HEK293T (cell line): ENCODE results near the gene GALNT15.
A peak's percentile ranks its signal among the peaks of the same experiment; 100 is the strongest.

Experiments
- CTCF ChIA-PET: fragments of 350-600 bp; formaldehyde crosslinking; extraction: SDS; loops from one replicate; lab custom pipeline; 2021; ENCODE audit warnings: antibody characterized with exemption, inconsistent platforms; lab: Yijun Ruan, JAX
- POLR2A ChIA-PET: fragments of 350-600 bp; formaldehyde crosslinking; extraction: SDS; loops from one replicate; lab custom pipeline; 2020; ENCODE audit warnings: antibody characterized with exemption, inconsistent platforms; lab: Yijun Ruan, JAX
- DNase-seq: peaks from one replicate; pipeline ENCODE4 v3.0.0; 2012; ENCODE audit warnings: mixed read lengths; ENCODE audit errors: extremely low spot score
- ARNT ChIP-seq: fragments of 450-650 bp; IDR thresholded peaks from 2 replicates; pipeline ENCODE4 v1.6.1; 2017; ENCODE audit warnings: mild to moderate bottlenecking
- BHLHE40 ChIP-seq: fragments of 450-650 bp; IDR thresholded peaks from 2 replicates; pipeline ENCODE4 v1.6.1; 2016; ENCODE audit warnings: mild to moderate bottlenecking, moderate library complexity, borderline replicate concordance
- CTBP1 ChIP-seq: fragments of 450-650 bp; IDR thresholded peaks from 2 replicates; pipeline ENCODE4 v1.6.1; 2016; ENCODE audit warnings: borderline replicate concordance
- ELF4 ChIP-seq: fragments of 450-650 bp; IDR thresholded peaks from 2 replicates; pipeline ENCODE4 v1.6.1; 2017; ENCODE audit warnings: antibody characterized with exemption
- FOXA1 ChIP-seq: fragments of 450-650 bp; IDR thresholded peaks from 2 replicates; pipeline ENCODE4 v1.6.1; 2016; ENCODE audit warnings: mild to moderate bottlenecking
- FOXK2 ChIP-seq: fragments of 450-650 bp; IDR thresholded peaks from 2 replicates; pipeline ENCODE4 v1.6.1; 2016; ENCODE audit warnings: mild to moderate bottlenecking
- FOXM1 ChIP-seq: fragments of 450-650 bp; IDR thresholded peaks from 2 replicates; pipeline ENCODE4 v1.6.1; 2017; ENCODE audit warnings: mild to moderate bottlenecking, borderline replicate concordance
- HDGF ChIP-seq: fragments of 450-650 bp; IDR thresholded peaks from 2 replicates; pipeline ENCODE4 v1.6.1; 2017; ENCODE audit warnings: antibody characterized with exemption, borderline replicate concordance
- L3MBTL2 ChIP-seq: fragments of 450-650 bp; conservative IDR thresholded peaks from 2 replicates; pipeline ENCODE4 v1.6.1; 2016; ENCODE audit warnings: mild to moderate bottlenecking
- LEF1 ChIP-seq: fragments of 450-650 bp; IDR thresholded peaks from 2 replicates; pipeline ENCODE4 v1.6.1; 2017; ENCODE audit warnings: mild to moderate bottlenecking, borderline replicate concordance
- NFRKB ChIP-seq: fragments of 450-650 bp; IDR thresholded peaks from 2 replicates; pipeline ENCODE4 v1.6.1; 2016; ENCODE audit warnings: mild to moderate bottlenecking, moderate library complexity
- SP1 ChIP-seq: fragments of 450-650 bp; IDR thresholded peaks from 2 replicates; pipeline ENCODE4 v1.6.1; 2017
- SUZ12 ChIP-seq: fragments of 450-650 bp; IDR thresholded peaks from 2 replicates; pipeline ENCODE4 v1.6.1; 2016; ENCODE audit warnings: mild to moderate bottlenecking
- TARDBP ChIP-seq: fragments of 450-650 bp; IDR thresholded peaks from 2 replicates; pipeline ENCODE4 v1.6.1; 2016
- ZNF384 ChIP-seq: fragments of 450-650 bp; IDR thresholded peaks from 2 replicates; pipeline ENCODE4 v1.6.1; 2016
- TF ChIP-seq, protein P1 (sequence below): fragments of 450-650 bp; IDR thresholded peaks from 2 replicates; pipeline ENCODE4 v1.6.1; 2016

The GALNT15 gene

DNA sequence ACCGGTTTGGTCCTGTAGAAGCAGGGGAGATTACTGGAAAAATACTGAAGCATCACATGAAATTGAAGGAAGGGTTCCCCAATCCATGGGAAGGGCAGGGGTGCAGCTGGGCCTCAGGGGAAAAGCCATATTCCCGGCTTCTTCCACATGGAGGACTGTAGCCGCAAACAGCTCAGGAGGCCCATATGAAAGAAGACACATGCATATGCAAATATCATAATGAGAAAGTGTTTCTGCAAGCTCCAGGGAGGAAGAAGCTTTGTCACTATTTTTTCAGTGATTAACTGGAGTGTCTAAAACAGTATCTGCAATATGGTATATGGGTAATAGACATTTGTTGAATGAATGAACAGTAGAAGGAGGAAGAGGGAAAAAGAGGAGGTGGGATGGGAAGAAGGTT lies 71.1 kb downstream of the GALNT15 start:
- DNase-seq, result no peak
- ChIA-PET CTCF (no interaction called here), POLR2A (no interaction called here)
- no peak for TF ChIP-seq ARNT
- TF ChIP-seq HDGF, result no peak
- TF ChIP-seq, protein P1, sequence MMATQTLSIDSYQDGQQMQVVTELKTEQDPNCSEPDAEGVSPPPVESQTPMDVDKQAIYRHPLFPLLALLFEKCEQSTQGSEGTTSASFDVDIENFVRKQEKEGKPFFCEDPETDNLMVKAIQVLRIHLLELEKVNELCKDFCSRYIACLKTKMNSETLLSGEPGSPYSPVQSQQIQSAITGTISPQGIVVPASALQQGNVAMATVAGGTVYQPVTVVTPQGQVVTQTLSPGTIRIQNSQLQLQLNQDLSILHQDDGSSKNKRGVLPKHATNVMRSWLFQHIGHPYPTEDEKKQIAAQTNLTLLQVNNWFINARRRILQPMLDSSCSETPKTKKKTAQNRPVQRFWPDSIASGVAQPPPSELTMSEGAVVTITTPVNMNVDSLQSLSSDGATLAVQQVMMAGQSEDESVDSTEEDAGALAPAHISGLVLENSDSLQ, result no peak
- TF ChIP-seq SUZ12, result no peak
- TF ChIP-seq ZNF384, result no peak
- no peak for TF ChIP-seq ELF4
- no peak for TF ChIP-seq FOXK2
- no peak for TF ChIP-seq SP1
- TF ChIP-seq L3MBTL2, result no peak
- TF ChIP-seq LEF1, result no peak
- TF ChIP-seq FOXA1, result no peak
- TF ChIP-seq CTBP1, result no peak
- TF ChIP-seq BHLHE40, result no peak
- TF ChIP-seq NFRKB, result no peak

DNA sequence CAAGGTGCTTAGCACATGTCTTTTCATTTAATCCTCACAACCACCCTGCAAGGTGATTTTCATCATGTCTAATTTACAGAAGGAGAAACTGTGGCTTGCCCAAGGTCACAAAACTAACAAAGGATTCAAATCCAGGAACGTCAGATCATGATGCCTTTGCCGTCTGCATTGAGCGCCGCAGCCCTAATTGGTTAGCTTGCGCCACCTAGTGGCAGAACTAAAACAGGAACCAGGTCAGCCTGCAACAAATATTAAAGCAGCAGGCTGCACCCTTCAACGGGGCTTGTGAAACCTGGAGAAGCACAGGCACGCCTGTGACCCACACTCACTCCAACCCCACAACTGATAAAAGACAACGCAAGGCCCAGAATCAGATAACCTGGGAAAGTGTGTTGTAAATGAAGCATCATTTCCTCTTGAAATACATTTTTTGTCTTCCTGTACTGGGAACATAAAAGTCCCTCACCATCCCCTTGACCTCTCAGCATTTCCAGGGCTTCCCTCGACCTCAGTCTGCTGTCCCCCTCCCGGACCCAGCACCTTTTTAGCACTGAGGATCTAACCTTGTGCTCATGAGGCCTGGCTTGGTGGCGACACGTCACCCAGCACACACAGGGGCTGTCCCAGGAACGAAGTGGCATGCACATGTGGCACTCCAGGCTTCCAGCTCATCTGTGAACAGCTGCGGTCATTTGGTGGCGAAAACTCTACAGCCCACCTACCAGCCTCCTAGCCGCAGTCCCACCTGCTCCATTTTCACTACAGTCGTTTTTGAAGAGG lies 73.0 kb downstream of the GALNT15 start:
- ChIA-PET POLR2A (no interaction called here), CTCF (interaction anchor here (1.1 kb wide), 1 partner anchor 10 kb away, joined by 3 read pairs; no protein-coding TSS in a partner anchor)
- TF ChIP-seq CTBP1 (no peak), ZNF384 (no peak), SP1 (no peak), SUZ12 (no peak), ARNT (no peak), NFRKB (no peak), FOXK2 (no peak), BHLHE40 (no peak), L3MBTL2 (no peak), TARDBP (no peak), FOXM1 (no peak)
- TF ChIP-seq, protein P1, result no peak
- DNase-seq, result peak; percentile 83

DNA sequence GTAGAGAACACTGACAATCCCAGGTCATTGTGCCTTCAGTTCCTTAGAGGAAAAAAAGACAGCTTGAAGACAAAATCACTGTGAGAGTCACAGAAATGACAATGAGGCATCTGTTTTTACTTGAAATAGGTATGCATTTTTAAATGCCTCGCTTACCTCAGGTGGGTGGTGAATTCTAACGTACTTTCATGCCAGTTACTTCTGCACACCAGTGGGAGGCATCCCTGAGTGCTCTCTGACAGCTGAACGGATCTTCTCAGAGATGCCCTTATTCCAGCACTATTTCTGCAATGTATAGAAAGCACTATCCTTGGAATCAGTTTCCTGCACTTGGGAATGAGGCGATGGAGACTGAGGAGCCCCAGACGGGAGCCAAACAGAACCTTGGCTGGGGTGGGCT lies 74.1 kb downstream of the GALNT15 start:
- POLR2A ChIA-PET, result no interaction called here
- TF ChIP-seq LEF1 (no peak), NFRKB (no peak), CTBP1 (no peak)
- no peak for DNase-seq
- CTCF ChIA-PET, result interaction anchor here (1.1 kb wide), 1 partner anchor 11 kb away, joined by 3 read pairs; no protein-coding TSS in a partner anchor

DNA sequence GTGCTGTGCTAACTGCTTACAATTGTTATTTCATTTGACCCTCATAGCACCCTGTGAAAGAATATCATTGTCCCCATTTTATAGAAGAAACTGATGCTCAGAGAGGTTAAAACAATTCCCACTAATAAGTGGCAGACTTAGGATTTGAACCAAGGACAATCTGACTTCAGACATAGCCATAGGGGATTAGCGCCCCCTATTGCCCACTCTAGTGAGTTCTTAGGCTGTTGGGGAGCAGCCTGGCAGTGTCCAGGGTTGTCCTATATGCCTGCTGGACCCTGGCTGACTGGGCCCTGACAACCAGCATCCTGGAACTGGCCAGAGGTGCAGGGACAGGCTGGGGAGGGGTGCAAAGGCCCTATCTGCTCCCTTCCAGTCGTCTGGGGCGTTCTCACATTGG lies 74.9 kb downstream of the GALNT15 start:
- ChIA-PET CTCF (no interaction called here), POLR2A (no interaction called here)
- TF ChIP-seq SP1, result no peak
- TF ChIP-seq CTBP1, result no peak
- no peak for TF ChIP-seq BHLHE40
- TF ChIP-seq ARNT, result no peak
- peak; percentile 45 for DNase-seq

DNA sequence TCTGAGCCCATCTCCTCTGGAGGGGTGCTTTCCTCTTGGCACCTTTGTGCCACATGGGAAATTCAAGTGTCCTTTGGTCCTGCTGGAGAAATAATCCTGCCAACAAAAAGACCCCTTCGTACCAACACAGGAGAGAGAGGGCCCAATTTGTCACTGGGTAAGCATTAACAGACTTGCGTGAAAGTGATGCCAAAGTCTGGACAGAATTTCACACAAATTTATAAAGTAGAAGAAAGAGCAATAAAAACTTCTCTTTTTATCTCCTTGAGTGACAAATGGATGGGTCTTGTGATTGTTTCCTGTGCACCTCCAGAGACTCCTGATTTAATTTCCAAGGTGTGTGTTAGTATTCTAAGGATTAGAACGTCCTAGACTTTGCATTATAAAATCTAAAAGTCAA lies 75.4 kb downstream of the GALNT15 start:
- POLR2A ChIA-PET, result no interaction called here
- no peak for TF ChIP-seq FOXK2
- CTCF ChIA-PET, result no interaction called here

DNA sequence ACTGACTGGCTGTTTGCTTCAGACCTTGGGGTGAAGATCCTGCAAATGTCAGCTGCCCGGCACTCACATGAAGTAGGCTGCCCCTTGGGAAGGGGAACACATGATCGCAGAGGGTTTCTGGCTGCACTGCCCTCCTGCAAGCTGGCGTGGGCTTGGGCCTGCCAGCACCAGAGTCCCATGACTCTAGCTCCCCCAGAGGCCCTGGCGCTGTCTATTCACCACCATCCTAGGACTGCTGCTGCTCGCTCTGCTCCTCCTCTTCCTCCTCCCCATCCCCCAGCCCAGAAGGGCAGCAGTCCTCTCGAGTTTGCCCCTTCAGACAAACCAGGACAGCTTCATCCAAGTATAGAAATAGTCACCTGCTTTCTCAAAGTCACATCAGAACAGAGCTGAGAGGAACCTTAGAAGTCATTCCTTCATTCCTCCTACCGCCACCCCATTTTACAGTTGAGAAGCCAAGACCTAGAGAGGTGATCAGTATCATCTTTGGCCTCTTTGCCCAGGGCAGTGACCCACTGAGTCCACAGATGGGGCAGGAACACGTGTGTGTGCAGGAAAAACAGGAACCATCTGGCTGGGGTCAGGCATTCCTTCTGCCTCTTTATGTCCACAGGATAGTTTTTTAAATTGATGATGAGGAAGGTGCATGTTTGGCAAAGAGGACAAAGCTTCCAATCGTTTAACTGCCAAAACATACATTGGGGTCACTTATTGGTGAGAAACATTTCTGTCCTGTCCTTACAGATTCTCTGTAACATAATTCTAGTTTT lies 77.0 kb downstream of the GALNT15 start:
- ChIA-PET CTCF (no interaction called here), POLR2A (interaction anchor here (2.2 kb wide), 1 partner anchor 14 kb away, joined by 8 read pairs; the partner anchor contains the start of genes DPH3 and OXNAD1)
- TF ChIP-seq L3MBTL2, result no peak
- DNase-seq, result no peak

More for the DNA sequence above, 75.4 kb downstream of the GALNT15 start:
- DNase-seq, result no peak

DNA sequence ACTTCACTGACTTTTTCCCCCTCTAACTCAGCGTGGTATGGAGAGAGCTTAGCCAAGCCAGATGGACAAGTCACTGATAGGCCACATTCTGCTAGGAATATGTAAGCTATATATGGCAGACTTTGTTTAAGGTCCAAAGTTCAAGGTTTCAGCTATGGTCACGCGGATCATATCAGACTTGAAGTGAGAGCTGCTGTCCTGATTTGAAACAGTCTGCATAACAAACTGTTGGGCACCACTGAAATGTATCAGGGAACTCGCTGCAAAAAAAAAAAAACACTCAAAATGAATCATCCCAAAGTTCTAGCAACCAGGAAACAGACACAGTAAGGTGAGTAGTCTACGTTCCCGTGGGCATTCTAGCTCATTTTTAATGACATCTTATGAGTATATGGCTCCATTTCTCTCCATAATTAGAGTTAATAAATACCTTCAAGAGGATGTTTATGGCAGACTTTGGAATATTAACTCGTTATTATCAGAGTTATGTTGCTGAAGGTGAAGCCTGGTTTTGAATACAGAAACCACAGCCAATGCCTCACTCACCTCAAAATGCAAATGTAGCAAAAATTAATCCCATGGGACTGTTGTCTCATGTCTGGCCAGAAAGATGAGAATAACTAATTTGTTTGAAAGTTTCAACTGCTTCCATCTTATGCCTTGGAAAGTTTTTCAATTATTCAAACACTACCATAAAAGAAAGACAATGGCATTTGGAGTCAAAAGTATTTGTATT lies 77.9 kb downstream of the GALNT15 start:
- DNase-seq, result no peak
- TF ChIP-seq NFRKB, result no peak
- TF ChIP-seq TARDBP, result no peak
- TF ChIP-seq ZNF384, result no peak
- no peak for TF ChIP-seq FOXK2
- TF ChIP-seq ELF4, result no peak
- no peak for TF ChIP-seq SUZ12
- TF ChIP-seq SP1, result no peak
- TF ChIP-seq ARNT, result no peak
- TF ChIP-seq CTBP1, result no peak
- TF ChIP-seq LEF1, result no peak
- TF ChIP-seq BHLHE40, result no peak
- no peak for TF ChIP-seq L3MBTL2
- no peak for TF ChIP-seq HDGF
- TF ChIP-seq FOXA1, result no peak
- TF ChIP-seq, protein P1, result no peak
- no peak for TF ChIP-seq FOXM1
- ChIA-PET CTCF (no interaction called here), POLR2A (interaction anchor here (2.2 kb wide), 1 partner anchor 13 kb away, joined by 8 read pairs; the partner anchor contains the start of genes DPH3 and OXNAD1)
